NB4 (cell line): Measurements from ENCODE around the gene VPS36.
A peak's percentile ranks its signal among the peaks of the same experiment; 100 is the strongest.

Source experiments
- DNase-seq: peaks from one replicate; pipeline ENCODE4 v3.0.0; 2010; ENCODE audit warnings: low read depth
- H3K4me3 ChIP-seq: one replicate; pipeline ENCODE4 v1.5.1; 2011; ENCODE audit warnings: mild to moderate bottlenecking, low read depth, low read length, moderate library complexity
- CTCF ChIP-seq: IDR thresholded peaks from one replicate; pipeline ENCODE4 v1.5.1; 2012; ENCODE audit warnings: low read depth, low read length
- MAX ChIP-seq: IDR thresholded peaks from 2 replicates; pipeline ENCODE4 v1.6.1; 2011; ENCODE audit warnings: low read depth, low read length
- MYC ChIP-seq: IDR thresholded peaks from 2 replicates; pipeline ENCODE4 v1.6.1; 2011; ENCODE audit warnings: low read depth, low read length
- POLR2A ChIP-seq: IDR thresholded peaks from 2 replicates; pipeline ENCODE4 v1.6.1; 2011; ENCODE audit warnings: mild to moderate bottlenecking; ENCODE audit not compliant: insufficient read length; ENCODE audit errors: extremely low read depth

VPS36 gene

GRCh38 chr13:52432456-52432855 lies 18.0 kb downstream of the VPS36 start:
- no peak for DNase-seq
- TF ChIP-seq MAX = no peak
- TF ChIP-seq POLR2A = no peak
- TF ChIP-seq CTCF = no peak
- no peak for TF ChIP-seq MYC
- H3K4me3 ChIP-seq = no peak overlapping the region

- no peak for DNase-seq
- TF ChIP-seq CTCF (no peak), MAX (no peak)
- H3K4me3 ChIP-seq = no peak overlapping the region
These were observed 22.1 kb downstream of the VPS36 start for GRCh38 chr13:52428295-52428694.

DNA sequence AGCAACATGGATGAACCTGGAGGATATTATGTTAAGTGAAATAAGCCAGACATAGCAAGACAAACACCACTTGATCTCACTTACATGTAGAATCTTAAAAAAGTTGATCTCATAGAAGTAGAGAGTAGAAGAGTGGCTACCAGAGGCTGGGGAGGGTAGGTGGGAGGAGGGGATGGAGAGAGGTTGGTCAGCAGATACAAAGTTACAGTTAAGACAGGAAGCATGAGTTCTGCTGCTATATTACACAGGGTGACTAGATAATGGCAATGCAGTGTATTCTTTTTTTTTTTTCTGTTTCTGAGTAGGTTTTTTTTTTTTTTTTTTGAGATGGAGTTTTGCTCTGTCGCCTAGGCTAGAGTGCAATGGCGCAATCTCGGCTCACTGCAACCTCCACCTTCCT lies 29.2 kb downstream of the VPS36 start:
- H3K4me3 ChIP-seq = no peak overlapping the region
- DNase-seq = peak; percentile 52
- no peak for TF ChIP-seq MAX
- TF ChIP-seq POLR2A = no peak
- TF ChIP-seq MYC = no peak

DNA sequence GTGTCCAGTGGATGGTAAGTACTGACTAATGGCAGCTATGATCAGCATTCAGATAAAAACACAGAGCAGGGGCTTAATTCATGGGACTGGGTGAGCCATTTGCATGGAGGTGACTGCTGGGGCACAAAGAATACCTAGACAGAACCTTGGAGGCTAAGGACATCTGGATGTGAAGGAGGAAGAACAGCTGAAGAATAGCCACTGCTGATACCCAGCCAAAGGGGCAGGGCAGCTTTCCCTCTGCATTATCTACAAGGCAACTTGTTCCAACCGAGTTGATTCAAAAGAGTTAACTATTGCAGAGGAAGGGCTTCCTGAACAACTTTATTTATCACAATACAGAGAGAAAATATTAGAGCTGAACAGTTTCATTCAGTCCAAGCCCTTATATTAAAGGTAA lies 31.4 kb downstream of the VPS36 start:
- H3K4me3 ChIP-seq = no peak overlapping the region
- no peak for DNase-seq
- no peak for TF ChIP-seq MAX
- no peak for TF ChIP-seq CTCF
- TF ChIP-seq MYC = no peak
- no peak for TF ChIP-seq POLR2A

GRCh38 chr13:52414963-52415362 lies 35.5 kb downstream of the VPS36 start:
- no peak for DNase-seq
- no peak overlapping the region for H3K4me3 ChIP-seq
- TF ChIP-seq POLR2A (no peak), CTCF (no peak), MYC (no peak), MAX (no peak)

GRCh38 chr13:52414051-52414450 lies 36.4 kb downstream of the VPS36 start:
- no peak for DNase-seq
- no peak overlapping the region for H3K4me3 ChIP-seq
- TF ChIP-seq POLR2A = no peak
- no peak for TF ChIP-seq CTCF
- no peak for TF ChIP-seq MYC
- no peak for TF ChIP-seq MAX
